H1 (cell line): ENCODE results near the gene FOXM1. TPM values are rescaled to one million over a fixed set of nuclear protein-coding genes. Genes with fewer than 3 reads are reported as not detected.

Experiments used
- CTCF ChIA-PET: fragments of 300-600 bp; sonication (Branson Sonifier 250); formaldehyde crosslinking; loops from one replicate; lab custom pipeline; 2021; ENCODE audit not compliant: partially characterized antibody; lab: Charles Lee
- POLR2A ChIA-PET: fragments of 300-600 bp; sonication (Branson Sonifier 250); formaldehyde crosslinking; loops from one replicate; lab custom pipeline; 2021; ENCODE audit warnings: inconsistent platforms; ENCODE audit not compliant: partially characterized antibody; lab: Charles Lee
- DNase-seq, 2 experiments: peaks; one replicate each; pipeline versions ENCODE4 v3.0.0 to v3.0.0-alpha.2; 2010 to 2022; ENCODE audit warnings: low spot score in 2 of 2, low read depth in 1 of 2, mixed read lengths in 1 of 2
- FAIRE-seq: peaks from 2 replicates; lab custom pipeline; 2011; peaks lifted over from hg19 to GRCh38; lab: Jason Lieb, UNC
- H2AFZ ChIP-seq: 2 replicates; pipeline ENCODE4 v1.8.1; 2012; ENCODE audit warnings: low read length, inconsistent platforms
- H2AK5ac ChIP-seq: 2 replicates; pipeline ENCODE4 v1.6.1; 2013; ENCODE audit warnings: low read depth, low read length
- H2BK120ac ChIP-seq: replicated peaks from 2 replicates; pipeline ENCODE3; 2013; ENCODE audit warnings: low read depth, low read length, inconsistent platforms
- H2BK12ac ChIP-seq: 2 replicates; pipeline ENCODE4 v1.6.1; 2013; ENCODE audit warnings: low read depth, low read length
- H2BK15ac ChIP-seq: 2 replicates; pipeline ENCODE4 v1.6.1; 2013; ENCODE audit warnings: low read length
- H2BK20ac ChIP-seq: 2 replicates; pipeline ENCODE4 v1.6.1; 2013; ENCODE audit warnings: low read length
- H2BK5ac ChIP-seq: 2 replicates; pipeline ENCODE4 v1.6.1; 2013; ENCODE audit warnings: low read depth, low read length
- H3K14ac ChIP-seq: 2 replicates; pipeline ENCODE4 v1.6.1; 2013; ENCODE audit warnings: inconsistent platforms; ENCODE audit not compliant: insufficient read length
- H3K18ac ChIP-seq: 2 replicates; pipeline ENCODE4 v1.6.1; 2013; ENCODE audit warnings: low read length; ENCODE audit errors: extremely low read depth
- H3K23ac ChIP-seq: 2 replicates; pipeline ENCODE4 v1.6.1; 2013; ENCODE audit warnings: inconsistent platforms; ENCODE audit not compliant: insufficient read length
- H3K23me2 ChIP-seq: 2 replicates; pipeline ENCODE4 v1.6.1; 2013; ENCODE audit warnings: low read depth, low read length
- H3K27ac ChIP-seq: 2 replicates; pipeline ENCODE4 v1.6.1; 2011; ENCODE audit warnings: low read depth, low read length, inconsistent platforms
- H3K27me3 ChIP-seq, 4 experiments: replicated peaks in 1 of 4; 1 replicate in 1 of 4; 2 replicates in 3 of 4; pipeline versions ENCODE4 v1.6.1 to v1.8.1; 2011 to 2013; ENCODE audit warnings: low read length in 3 of 4, mild to moderate bottlenecking in 3 of 4, inconsistent platforms in 2 of 4, mixed read lengths in 2 of 4, moderate library complexity in 1 of 4; ENCODE audit not compliant: control insufficient read depth in 3 of 4, insufficient read depth in 3 of 4; ENCODE audit errors: extremely low read depth in 1 of 4
- H3K36me3 ChIP-seq, 4 experiments: 2 replicates each; pipeline versions ENCODE4 v1.6.1 to v1.8.1; 2011 to 2013; ENCODE audit warnings: mild to moderate bottlenecking in 4 of 4, low read length in 3 of 4, moderate library complexity in 2 of 4, control low read depth in 1 of 4, inconsistent platforms in 1 of 4; ENCODE audit not compliant: insufficient read depth in 4 of 4, control insufficient read depth in 2 of 4
- H3K4ac ChIP-seq: replicated peaks from 2 replicates; pipeline ENCODE3; 2013; ENCODE audit warnings: low read length, low read depth, mixed read lengths, inconsistent platforms; ENCODE audit not compliant: insufficient read length
- H3K4me1 ChIP-seq, 4 experiments: replicated peaks in 1 of 4; 1 replicate in 1 of 4; 2 replicates in 3 of 4; pipeline versions ENCODE4 v1.6.1 to v1.8.1; 2011 to 2013; ENCODE audit warnings: low read length in 3 of 4, inconsistent platforms in 2 of 4, mixed read lengths in 1 of 4; ENCODE audit not compliant: insufficient read depth in 4 of 4, control insufficient read depth in 3 of 4
- H3K4me2 ChIP-seq, 2 experiments: 2 replicates each; pipeline versions ENCODE4 v1.6.1 to v1.8.1; 2011 to 2013; ENCODE audit warnings: low read depth in 2 of 2, low read length in 2 of 2, control low read depth in 1 of 2, inconsistent platforms in 1 of 2, mild to moderate bottlenecking in 1 of 2; ENCODE audit not compliant: insufficient read depth in 1 of 2
- H3K4me3 ChIP-seq, 4 experiments: fragments of 200-600, 300-600 bp in 1 of 4; sonication (generic), shearing (Covaris generic), sonication (Bioruptor Twin) in 1 of 4; 2 replicates each; pipeline versions ENCODE4 v1.5.1 to v1.8.1; 2011 to 2016; ENCODE audit warnings: low read length in 4 of 4, low read depth in 3 of 4, control low read depth in 2 of 4, inconsistent platforms in 2 of 4, mild to moderate bottlenecking in 2 of 4, mixed read lengths in 1 of 4, moderate library complexity in 1 of 4; ENCODE audit not compliant: insufficient read depth in 2 of 4; ENCODE audit errors: extremely low read depth in 1 of 4
- H3K56ac ChIP-seq: replicated peaks from 2 replicates; pipeline ENCODE3; 2013; ENCODE audit warnings: low read depth, mild to moderate bottlenecking, mixed read lengths, low read length, inconsistent platforms; ENCODE audit not compliant: insufficient read length
- H3K79me1 ChIP-seq: 2 replicates; pipeline ENCODE4 v1.6.1; 2013; ENCODE audit warnings: low read depth, low read length, control low read depth
- H3K79me2 ChIP-seq, 2 experiments: 2 replicates each; pipeline versions ENCODE4 v1.6.1 to v1.8.1; 2012 to 2013; ENCODE audit warnings: low read length in 2 of 2, mild to moderate bottlenecking in 2 of 2, inconsistent platforms in 1 of 2; ENCODE audit not compliant: insufficient read depth in 2 of 2, control insufficient read depth in 1 of 2
- H3K9ac ChIP-seq, 4 experiments: replicated peaks in 1 of 4; 1 replicate in 1 of 4; 2 replicates in 3 of 4; pipeline versions ENCODE4 v1.6.1 to v1.8.1; 2011 to 2013; ENCODE audit warnings: low read depth in 3 of 4, low read length in 3 of 4, control low read depth in 2 of 4, mild to moderate bottlenecking in 2 of 4, moderate library complexity in 2 of 4, inconsistent platforms in 1 of 4; ENCODE audit errors: extremely low read depth in 1 of 4
- H3K9me3 ChIP-seq, 2 experiments: 2 replicates each; pipeline versions ENCODE4 v1.6.1 to v1.8.1; 2012 to 2013; ENCODE audit warnings: mild to moderate bottlenecking in 2 of 2, moderate library complexity in 2 of 2, control low read depth in 1 of 2, inconsistent platforms in 1 of 2, low read depth in 1 of 2, low read length in 1 of 2, mixed read lengths in 1 of 2; ENCODE audit not compliant: insufficient read depth in 2 of 2
- H4K20me1 ChIP-seq, 2 experiments: replicated peaks in 1 of 2; 2 replicates each; pipeline versions ENCODE3 to v1.8.1; 2011 to 2013; ENCODE audit warnings: inconsistent platforms in 2 of 2, low read length in 2 of 2, mild to moderate bottlenecking in 1 of 2; ENCODE audit not compliant: insufficient read depth in 2 of 2, control insufficient read depth in 1 of 2
- H4K5ac ChIP-seq: 2 replicates; pipeline ENCODE4 v1.6.1; 2013; ENCODE audit warnings: low read length, low read depth, mixed read lengths, inconsistent platforms; ENCODE audit not compliant: insufficient read length
- H4K8ac ChIP-seq: 2 replicates; pipeline ENCODE4 v1.8.0; 2013; ENCODE audit warnings: mild to moderate bottlenecking, moderate library complexity, low read length, inconsistent platforms; ENCODE audit not compliant: insufficient read depth; ENCODE audit errors: extremely low read depth
- H4K91ac ChIP-seq: replicated peaks from 2 replicates; pipeline ENCODE3; 2013; ENCODE audit warnings: low read length, mixed read lengths, inconsistent platforms; ENCODE audit not compliant: insufficient read length
- BACH1 ChIP-seq: IDR thresholded peaks from 2 replicates; pipeline ENCODE4 v1.6.1; 2012; ENCODE audit warnings: low read length, improper control_type of control experiment
- BRCA1 ChIP-seq: IDR thresholded peaks from 2 replicates; pipeline ENCODE4 v1.6.1; 2012; ENCODE audit warnings: low read depth, low read length, improper control_type of control experiment
- CREB1 ChIP-seq: IDR thresholded peaks from 2 replicates; pipeline ENCODE4 v1.6.1; 2012; ENCODE audit warnings: inconsistent platforms
- JUND ChIP-seq: IDR thresholded peaks from 2 replicates; pipeline ENCODE4 v1.6.1; 2011; ENCODE audit warnings: mild to moderate bottlenecking, improper control_type of control experiment, low read length
- NRF1 ChIP-seq: IDR thresholded peaks from 2 replicates; pipeline ENCODE4 v1.6.1; 2011; ENCODE audit warnings: mild to moderate bottlenecking, low read depth, low read length, improper control_type of control experiment
- POU5F1 ChIP-seq: IDR thresholded peaks from 2 replicates; pipeline ENCODE4 v1.6.1; 2011; ENCODE audit warnings: low read depth, mild to moderate bottlenecking, low read length, moderate library complexity
- RFX5 ChIP-seq: IDR thresholded peaks from 2 replicates; pipeline ENCODE4 v1.6.1; 2011; ENCODE audit warnings: low read depth, low read length, improper control_type of control experiment, borderline replicate concordance
- SRF ChIP-seq: IDR thresholded peaks from 2 replicates; pipeline ENCODE4 v1.6.1; 2011; ENCODE audit warnings: mild to moderate bottlenecking, low read depth, low read length, moderate library complexity
- USF2 ChIP-seq: IDR thresholded peaks from 2 replicates; pipeline ENCODE4 v1.6.1; 2011; ENCODE audit warnings: low read length, improper control_type of control experiment
- WGBS, 2 experiments: shearing (Covaris generic) in 1 of 2; methylation state at CpG; one replicate each; pipeline versions ENCODE4 v1.1.6 to v1.1.7; 2013 to 2015; ENCODE audit warnings: low lambda C conversion rate in 2 of 2, mixed read lengths in 2 of 2, inconsistent platforms in 1 of 2, low coverage in 1 of 2, missing lambda C conversion rate in 1 of 2; ENCODE audit not compliant: insufficient replicate concordance in 2 of 2, insufficient coverage in 1 of 2, insufficient read length in 1 of 2; ENCODE audit errors: extremely low coverage in 1 of 2, missing lambda C conversion rate in 1 of 2; 5-methylcytosine and 5-hydroxymethylcytosine counted together
- polyA plus RNA-seq, 7 experiments: library from polyadenylated mRNA; depleted of rRNA in 3 of 7; stranded (reverse) in 5 of 7; unstranded in 2 of 7; fragments of >200 nt in 5 of 7; fragments of 200-250 nt in 2 of 7; gene quantifications; 1 replicate in 5 of 7; 2 replicates in 1 of 7; 4 replicates in 1 of 7; pipeline versions ENCODE4 v1.2.1 to v1.2.3, GENCODE V29; 2011 to 2013; ENCODE audit warnings: missing spikeins in 2 of 7, mixed read lengths in 2 of 7
- total RNA-seq: library from RNA; stranded (reverse); fragmentation: NEBNext Ultra II Directional; extraction: Animal tissue kit (Norgen Biotek cat#: 25700); gene quantifications from 2 replicates; pipeline ENCODE4 v1.2.1, GENCODE V29; 2021
- TF ChIP-seq, protein P1 (sequence below): IDR thresholded peaks from 2 replicates; pipeline ENCODE4 v1.6.1; 2011; ENCODE audit warnings: low read depth, mild to moderate bottlenecking, low read length; ENCODE audit not compliant: insufficient read depth

FOXM1 gene
- total and polyA plus RNA-seq, 2 of the 8 experiments (the other 6 are each of a cell fraction or from before 2014, with no cell fraction given): 58.1 to 121 TPM

DNA sequence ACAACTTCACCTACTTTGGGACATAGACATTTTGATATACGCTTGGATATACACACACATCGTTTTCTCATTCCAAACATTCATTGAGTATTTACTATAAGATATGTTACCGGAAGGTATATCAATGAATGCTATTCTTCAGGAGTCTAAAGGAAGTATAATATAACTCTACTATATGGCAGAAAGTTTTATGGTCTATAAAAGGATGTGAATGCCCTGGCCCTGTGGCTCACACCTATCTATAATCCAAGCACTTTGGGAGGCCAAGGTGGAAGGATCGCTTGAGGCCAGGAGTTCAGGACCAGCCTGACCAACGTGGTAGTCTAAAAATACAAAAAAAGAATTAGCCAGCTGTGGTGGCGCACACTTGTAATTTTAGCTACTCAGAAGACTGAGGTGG is 47.7 kb downstream of the FOXM1 start:
- no peak for DNase-seq
- CTCF ChIA-PET: interaction anchor here (1.0 to 1.5 kb wide), 2 partner anchors 24 to 34 kb away, joined by 3 read pairs; no protein-coding TSS in a partner anchor
- H3K18ac ChIP-seq: no peak overlapping the region

More for the DNA sequence above, 47.7 kb downstream of the FOXM1 start:
- no peak overlapping the region for H3K4me3 ChIP-seq
- no peak overlapping the region for H2BK20ac ChIP-seq
- no peak overlapping the region for H3K56ac ChIP-seq
- no peak overlapping the region for H3K4me2 ChIP-seq
- H3K36me3 ChIP-seq: peaks cover 4 to 10% (median 5%) of the 10 kb centered on the region in 4 experiments; a peak in 4 of 8 replicates
- H3K27ac ChIP-seq: no peak overlapping the region
- H2AFZ ChIP-seq: no peak overlapping the region
- H3K23ac ChIP-seq: no peak overlapping the region
- H3K79me1 ChIP-seq: no peaks in the 10 kb centered on the region
- no peak overlapping the region for H2BK5ac ChIP-seq
- no peaks in the 10 kb centered on the region for H3K9me3 ChIP-seq
- H2BK120ac ChIP-seq: no peak overlapping the region
- no peak overlapping the region for H3K4ac ChIP-seq
- WGBS, 2 experiments: 93% methylated on average over 6 of the region's 6 CpGs; no CpG with 5 or more reads in 1 of the 2 experiments
- peaks cover 3 to 19% (median 9%) of the 10 kb centered on the region in 4 experiments; a peak in 6 of 7 replicates for H3K4me1 ChIP-seq
- H4K20me1 ChIP-seq: peaks cover 0 to 2% of the 10 kb centered on the region in 2 experiments
- POLR2A ChIA-PET: interaction anchor here (0.6 to 1.6 kb wide), 5 partner anchors 9 to 34 kb away, joined by 3 to 4 read pairs (median 3); no protein-coding TSS in a partner anchor
- H4K91ac ChIP-seq: no peak overlapping the region
- no peak overlapping the region for H3K14ac ChIP-seq
- H3K79me2 ChIP-seq: no peaks in the 10 kb centered on the region
- no peak overlapping the region for H3K9ac ChIP-seq
- no peak for TF ChIP-seq BACH1
- TF ChIP-seq POU5F1: no peak
- TF ChIP-seq SRF: no peak
- TF ChIP-seq JUND: no peak
- TF ChIP-seq BRCA1: no peak
- TF ChIP-seq, protein P1, sequence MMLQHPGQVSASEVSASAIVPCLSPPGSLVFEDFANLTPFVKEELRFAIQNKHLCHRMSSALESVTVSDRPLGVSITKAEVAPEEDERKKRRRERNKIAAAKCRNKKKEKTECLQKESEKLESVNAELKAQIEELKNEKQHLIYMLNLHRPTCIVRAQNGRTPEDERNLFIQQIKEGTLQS: no peak
- TF ChIP-seq NRF1: no peak
- TF ChIP-seq CREB1: no peak
- no peak for TF ChIP-seq RFX5
- no peak for TF ChIP-seq USF2
- no peak overlapping the region for H2BK12ac ChIP-seq
- no peaks in the 10 kb centered on the region for H3K23me2 ChIP-seq
- FAIRE-seq: no peak
- H4K5ac ChIP-seq: no peak overlapping the region
- H2AK5ac ChIP-seq: no peak overlapping the region
- no peak overlapping the region for H2BK15ac ChIP-seq
- H3K27me3 ChIP-seq: no peaks in the 10 kb centered on the region
- no peak overlapping the region for H4K8ac ChIP-seq
